ENCODE measurements around the gene LRRC10B. TPM values are rescaled to one million over a fixed set of nuclear protein-coding genes. Genes with fewer than 3 reads are reported as not detected.

The LRRC10B gene
- total and polyA plus RNA-seq, 12 donors: 0.33 to 2.6 (median 0.70) TPM; not detected in 1

GRCh38 chr11:61549177-61549576 is 40.6 kb downstream of the LRRC10B start:
- Histone ChIP-seq H3K4me1 (peaks cover 0 to 46% (median 33%) of the 10 kb centered on the region in 9 donors), H3K27ac (peak overlapping the region in 3 of 10 donors; percentile 52 to 98 (median 56)), H3K36me3 (no peaks in the 10 kb centered on the region), H3K27me3 (peaks cover 0 to 13% (median 0%) of the 10 kb centered on the region in 7 donors), H3K9me3 (no peaks in the 10 kb centered on the region), H3K4me3 (no peak overlapping the region)
- WGBS, 2 donors: 70 to 76% methylated on average over 8 of the region's 8 CpGs
- intact Hi-C loops (cut with DNase I): no loop called here
- DNase-seq (no peak), ATAC-seq (no peak)
- TF ChIP-seq CTCF (IDR thresholded peaks at IDR 0.05): no peak

DNA sequence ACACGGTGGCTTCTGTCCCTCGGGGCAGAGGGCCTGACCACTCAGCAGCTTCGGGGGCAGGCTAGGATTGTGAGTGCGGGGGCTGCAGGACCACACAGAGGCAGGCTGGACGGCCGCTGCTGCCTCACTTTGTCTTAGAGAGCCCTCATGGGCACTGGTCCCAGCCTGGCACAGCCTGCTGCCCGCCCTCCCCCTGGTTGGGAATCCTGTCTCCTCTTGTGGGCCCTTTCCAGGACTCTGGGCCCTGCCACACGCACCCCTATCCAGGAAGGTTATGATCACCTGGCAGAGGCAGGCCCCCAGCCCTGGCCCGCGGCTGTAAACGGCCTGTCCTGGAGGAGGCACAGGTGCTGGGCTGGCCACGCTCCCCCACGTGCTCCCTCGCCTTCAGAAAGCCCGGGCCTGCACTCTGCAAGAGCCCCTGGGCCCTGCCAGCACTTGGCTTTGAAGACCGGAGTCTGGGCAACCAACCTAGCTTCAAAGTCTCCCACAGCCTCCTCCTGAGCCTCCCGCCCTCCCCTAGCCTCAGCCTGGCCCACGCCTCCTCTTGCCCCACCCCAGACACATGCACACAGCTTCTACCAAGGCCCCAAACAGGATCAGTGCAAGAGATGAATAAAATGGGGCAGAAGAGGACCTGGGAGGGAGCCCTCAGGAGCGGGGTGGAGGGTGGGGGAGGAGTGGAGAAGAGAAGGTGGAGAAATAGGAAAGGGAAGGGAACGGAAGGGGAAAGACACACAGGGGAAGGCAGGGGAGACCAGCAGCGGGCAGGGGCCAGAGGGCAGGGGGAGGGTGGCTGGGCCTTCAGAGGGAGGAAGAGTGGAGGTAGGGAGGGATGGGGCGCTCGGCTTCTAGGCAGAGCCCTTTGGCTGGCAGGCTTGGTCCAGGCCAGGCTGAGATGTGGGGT is 41.4 kb downstream of the LRRC10B start:
- H3K9me3 ChIP-seq: no peaks in the 10 kb centered on the region
- ATAC-seq: peak in 7 of 8 donors; percentile 5 to 52 (median 17)
- no peak overlapping the region for H3K4me3 ChIP-seq
- no peak for TF ChIP-seq CTCF (IDR thresholded peaks at IDR 0.05)
- H3K27me3 ChIP-seq: peaks cover 0 to 20% (median 0%) of the 10 kb centered on the region in 7 donors
- peaks cover 0 to 46% (median 33%) of the 10 kb centered on the region in 9 donors for H3K4me1 ChIP-seq
- H3K27ac ChIP-seq: peak overlapping the region in 4 of 10 donors; percentile 34 to 98 (median 54)
- DNase-seq: peak; percentile 41 to 54
- intact Hi-C loops (cut with DNase I): no loop called here
- 66 to 69% methylated on average over 23 of the region's 23 CpGs for WGBS, 2 donors
- H3K36me3 ChIP-seq: no peaks in the 10 kb centered on the region

DNA sequence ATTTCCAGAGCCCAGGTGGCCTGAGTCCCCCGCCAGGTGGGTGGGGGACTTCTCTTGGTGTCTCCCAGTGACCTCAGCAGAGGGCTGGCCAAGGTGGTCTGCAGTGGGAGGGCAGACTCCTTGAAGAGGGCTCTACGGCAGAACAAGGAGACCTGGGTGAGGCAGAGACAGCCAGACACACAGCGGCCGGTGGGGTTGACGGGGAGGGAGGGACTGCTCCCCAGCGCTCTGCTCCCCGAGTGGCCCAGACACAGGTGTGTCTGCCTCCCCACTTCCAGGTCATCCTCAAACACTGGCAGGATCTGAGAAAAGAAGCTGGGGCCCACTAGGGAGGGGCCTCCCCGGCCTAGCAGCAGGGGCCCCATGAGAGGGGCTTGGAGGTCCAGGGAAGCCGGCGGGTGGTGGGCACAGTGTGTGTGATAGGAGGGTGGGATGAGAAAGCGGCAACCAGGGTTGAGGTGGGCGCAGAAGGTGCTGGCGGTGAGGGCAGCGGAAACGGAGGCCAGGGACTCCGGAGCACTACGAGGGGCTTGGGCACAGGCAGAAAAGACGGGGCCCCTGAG is 42.2 kb downstream of the LRRC10B start:
- peaks cover 0 to 28% (median 7%) of the 10 kb centered on the region in 7 donors for H3K27me3 ChIP-seq
- DNase-seq: no peak
- ATAC-seq: no peak
- H3K4me3 ChIP-seq: no peak overlapping the region
- intact Hi-C loops (cut with DNase I): no loop called here
- 94 to 96% methylated on average over 18 of the region's 18 CpGs for WGBS, 2 donors
- peaks cover 0 to 46% (median 32%) of the 10 kb centered on the region in 9 donors for H3K4me1 ChIP-seq
- no peaks in the 10 kb centered on the region for H3K9me3 ChIP-seq
- peak overlapping the region in 4 of 10 donors; percentile 52 to 98 (median 92) for H3K27ac ChIP-seq
- TF ChIP-seq CTCF (IDR thresholded peaks at IDR 0.05): no peak
- no peaks in the 10 kb centered on the region for H3K36me3 ChIP-seq

GRCh38 chr11:61551634-61552033 is 43.1 kb downstream of the LRRC10B start:
- WGBS, 2 donors: 35 to 48% methylated on average over 12 of the region's 12 CpGs
- Histone ChIP-seq H3K36me3 (no peaks in the 10 kb centered on the region), H3K4me1 (peaks cover 0 to 46% (median 32%) of the 10 kb centered on the region in 9 donors), H3K27me3 (peaks cover 0 to 37% (median 7%) of the 10 kb centered on the region in 7 donors), H3K9me3 (no peaks in the 10 kb centered on the region), H3K27ac (peak overlapping the region; percentile 74 to 98 (median 86)), H3K4me3 (peak overlapping the region in 5 of 10 donors; percentile 12 to 29 (median 20))
- DNase-seq (peak; percentile 78 to 79), ATAC-seq (peak; percentile 50 to 91 (median 85))
- intact Hi-C loops (cut with DNase I): no loop called here
- TF ChIP-seq CTCF (IDR thresholded peaks at IDR 0.05): peak in 2 of 9 donors; percentile 4 to 18

Measured in heart right ventricle (tissue), 16 donors.